Pericardium fibroblast (primary cell): ENCODE data around the gene EARS2. TPM values are rescaled to one million over a fixed set of nuclear protein-coding genes. Genes with fewer than 3 reads are reported as not detected.

Experiments
- total RNA-seq: library from RNA; depleted of rRNA; stranded (reverse); fragments of >200 nt; gene quantifications from 2 replicates; pipeline ENCODE4 v1.2.3, GENCODE V29; 2015

Gene EARS2
- total RNA-seq: 22.5 and 46.0 TPM in 2 replicates

GRCh38 chr16:23556881-23557778 is at the start of gene EARS2, which contains the start of gene UBFD1:
TSS of gene EARS2 (minus strand) at chr16:23557350. CDS start at chr16:23557343, 7 bp downstream.
TSS of gene UBFD1 (plus strand) at chr16:23557727. CDS start at chr16:23557743, 16 bp downstream.

DNA sequence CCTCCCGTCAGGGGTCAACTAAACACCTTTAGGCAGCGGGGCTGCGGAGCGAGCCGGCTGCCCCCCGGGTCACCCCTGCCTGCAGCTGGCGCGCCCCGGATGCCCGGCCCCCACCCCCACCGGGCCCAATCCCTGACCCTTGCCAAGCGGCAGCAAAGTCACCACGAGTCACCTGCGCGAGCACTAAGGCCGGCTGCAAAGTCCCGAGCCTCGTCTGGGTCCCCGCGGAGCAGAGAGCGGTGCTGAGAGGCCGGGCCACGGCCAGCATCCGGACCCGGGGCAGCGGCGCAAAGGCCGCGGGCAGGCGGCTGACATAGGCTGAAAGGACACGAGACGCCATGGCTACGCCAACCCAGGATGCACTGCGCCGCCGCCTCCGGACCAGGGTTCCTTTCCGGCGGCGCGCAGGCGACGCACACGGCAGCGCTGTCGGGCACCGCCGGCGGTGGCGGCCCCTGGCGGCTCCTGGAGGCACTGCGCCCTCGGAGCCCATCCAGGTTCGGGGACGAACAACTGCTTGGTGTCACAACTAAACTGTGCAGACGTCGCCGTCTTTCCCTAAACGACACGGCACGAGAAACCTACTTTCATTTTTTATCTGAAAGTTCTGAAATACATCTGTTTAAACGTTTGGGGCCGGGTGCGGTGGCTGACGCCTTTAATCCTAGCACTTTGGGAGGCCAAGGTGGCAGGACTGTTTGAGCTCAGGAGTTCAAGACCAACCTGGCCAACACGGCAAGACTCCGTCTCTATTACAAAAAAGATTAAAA is 39.0 kb upstream of the EARS2 start, which contains the start of gene NDUFAB1:
Gene NDUFAB1 (minus strand): TSS at position 366 of the 770 bp plus-strand sequence. CDS start 26 bp downstream, at position 340.

DNA sequence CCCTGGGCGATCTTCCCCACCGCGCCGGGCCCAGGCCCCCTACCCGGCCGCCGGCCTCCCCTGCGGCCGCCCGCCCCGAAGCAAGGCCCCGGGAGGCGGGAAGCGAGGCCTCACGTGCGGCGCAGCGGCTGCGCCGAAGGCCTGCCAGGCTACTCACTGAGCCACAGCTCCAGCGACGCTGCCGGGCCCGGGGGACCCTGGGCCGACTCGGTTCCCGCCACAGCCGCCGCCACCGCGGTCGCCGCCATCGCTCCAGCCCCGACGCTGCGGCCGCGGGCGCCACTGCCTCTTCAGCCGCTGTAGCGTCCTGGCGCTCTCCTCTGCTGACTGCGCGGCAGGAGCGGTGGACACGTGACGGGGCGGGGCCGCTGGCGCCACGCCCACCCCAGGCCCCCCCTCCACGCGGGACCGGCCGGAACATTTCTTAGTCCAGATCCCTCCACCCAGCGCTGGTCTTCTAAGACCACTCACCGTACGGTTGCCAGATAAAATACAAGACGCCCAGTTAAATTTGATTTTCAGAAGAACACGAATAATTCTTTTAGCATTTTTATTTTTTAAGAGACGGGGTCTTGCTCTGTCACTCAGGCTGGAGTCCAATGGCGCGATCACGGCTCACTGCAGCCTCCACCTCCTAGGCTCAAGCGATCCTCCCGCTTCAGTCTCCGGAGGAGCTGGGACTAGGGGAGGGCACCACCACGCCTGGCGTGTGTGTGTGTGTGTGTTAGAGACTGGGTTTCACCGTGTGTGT is 46.8 kb downstream of the EARS2 start, which contains the start of gene GGA2:
Gene GGA2 (minus strand): TSS at position 331 of the 751 bp plus-strand sequence. CDS start 83 bp downstream, at position 248.

Other genes with a start within 250 kb of the EARS2 start
- gene COG7, start 104.2 kb downstream of the EARS2 start, total RNA-seq: 3.9 and 7.6 TPM in 2 replicates
- gene GGA2, start 46.9 kb downstream of the EARS2 start, total RNA-seq: 22.4 and 35.5 TPM in 2 replicates
- 91.5 and 165 TPM in 2 replicates for gene UBFD1, start 377 bp upstream of the EARS2 start, total RNA-seq
- gene NDUFAB1, start 39.0 kb upstream of the EARS2 start, total RNA-seq: 79.9 and 91.7 TPM in 2 replicates
- 7.6 and 9.2 TPM in 2 replicates for gene PALB2, start 84.0 kb upstream of the EARS2 start, total RNA-seq
- gene DCTN5, start 84.1 kb upstream of the EARS2 start, total RNA-seq: 23.0 and 25.6 TPM in 2 replicates
- 3.6 and 4.2 TPM in 2 replicates for gene PLK1, start 121.5 kb upstream of the EARS2 start, total RNA-seq
- 0.47 TPM in 1 of 2 replicates, not detected in the other for gene ERN2, start 155.9 kb upstream of the EARS2 start, total RNA-seq
- gene CHP2, start 197.7 kb upstream of the EARS2 start, total RNA-seq: not detected in 2 replicates